Measurements from ENCODE around the gene KATNB1.

Gene KATNB1

GRCh38 chr16:57725554-57725953 lies 10.0 kb upstream of the KATNB1 start:
- no peak for TF ChIP-seq EZH2phosphoT487 (IDR thresholded peaks at IDR 0.05; ENCODE audit: low read length)
- no peak for TF ChIP-seq CTCF (IDR thresholded peaks at IDR 0.05; ENCODE audit: low read length)
- TF ChIP-seq EZH2 (optimal IDR thresholded peaks at IDR 0.05; ENCODE audit: low read depth, low read length): no peak
- no peak overlapping the region for H3K4me2 ChIP-seq (ENCODE audit: low read depth, low read length)

GRCh38 chr16:57725976-57726375 lies 9.6 kb upstream of the KATNB1 start:
- Histone ChIP-seq H3K27ac (ENCODE audit: low read length) (no peak overlapping the region), H3F3A (ENCODE audit: insufficient read depth, low read length) (no peaks in the 10 kb centered on the region)
- TF ChIP-seq EZH2 (optimal IDR thresholded peaks at IDR 0.05; ENCODE audit: low read depth, low read length): no peak
- no peak for TF ChIP-seq EZH2phosphoT487 (IDR thresholded peaks at IDR 0.05; ENCODE audit: low read length)
- TF ChIP-seq CTCF (IDR thresholded peaks at IDR 0.05; ENCODE audit: low read length): no peak

More at GRCh38 chr16:57725554-57725953, 10.0 kb upstream of the KATNB1 start:
- Histone ChIP-seq H3K4me3 (ENCODE audit: low read length) (no peak overlapping the region), H3K4me1 (ENCODE audit: low read length) (no peaks in the 10 kb centered on the region), H3K79me2 (ENCODE audit: low read length) (no peaks in the 10 kb centered on the region), H3F3A (ENCODE audit: insufficient read depth, low read length) (no peaks in the 10 kb centered on the region), H4K20me1 (ENCODE audit: insufficient read depth, low read length) (no peaks in the 10 kb centered on the region), H3K9me3 (replicated peaks; ENCODE audit: insufficient read depth, low read length) (no peaks in the 10 kb centered on the region), H3K27ac (ENCODE audit: low read length) (no peak overlapping the region), H3K9me2 (replicated peaks; ENCODE audit: insufficient read depth, low read length) (no peaks in the 10 kb centered on the region), H3K27me3 (replicated peaks; ENCODE audit: insufficient read depth, low read length) (peaks cover 17% of the 10 kb centered on the region; the same call in 1 of the 2 replicates), H3K9ac (ENCODE audit: low read length) (no peak overlapping the region), H3K36me3 (replicated peaks; ENCODE audit: insufficient read depth, low read length) (no peaks in the 10 kb centered on the region), H2AFZ (ENCODE audit: low read length) (no peak overlapping the region)
- no peak for DNase-seq

GRCh38 chr16:57726433-57726947 lies 9.1 kb upstream of the KATNB1 start:
- Histone ChIP-seq H3K9me3 (replicated peaks; ENCODE audit: insufficient read depth, low read length) (no peaks in the 10 kb centered on the region), H3K27me3 (replicated peaks; ENCODE audit: insufficient read depth, low read length) (peaks cover 17% of the 10 kb centered on the region; the same call in 1 of the 2 replicates), H3K9me2 (replicated peaks; ENCODE audit: insufficient read depth, low read length) (no peaks in the 10 kb centered on the region), H3K36me3 (replicated peaks; ENCODE audit: insufficient read depth, low read length) (no peaks in the 10 kb centered on the region), H2AFZ (ENCODE audit: low read length) (no peak overlapping the region), H3K4me3 (ENCODE audit: low read length) (no peak overlapping the region), H3K9ac (ENCODE audit: low read length) (no peak overlapping the region), H3K27ac (ENCODE audit: low read length) (no peak overlapping the region), H3K79me2 (ENCODE audit: low read length) (no peaks in the 10 kb centered on the region), H3F3A (ENCODE audit: insufficient read depth, low read length) (no peaks in the 10 kb centered on the region), H3K4me1 (ENCODE audit: low read length) (no peaks in the 10 kb centered on the region), H4K20me1 (ENCODE audit: insufficient read depth, low read length) (no peaks in the 10 kb centered on the region), H3K4me2 (ENCODE audit: low read depth, low read length) (no peak overlapping the region)
- DNase-seq: no peak
- no peak for TF ChIP-seq EZH2phosphoT487 (IDR thresholded peaks at IDR 0.05; ENCODE audit: low read length)
- no peak for TF ChIP-seq CTCF (IDR thresholded peaks at IDR 0.05; ENCODE audit: low read length)

More at GRCh38 chr16:57725976-57726375, 9.6 kb upstream of the KATNB1 start:
- Histone ChIP-seq H3K9me2 (replicated peaks; ENCODE audit: insufficient read depth, low read length) (no peaks in the 10 kb centered on the region), H3K27me3 (replicated peaks; ENCODE audit: insufficient read depth, low read length) (peaks cover 17% of the 10 kb centered on the region; the same call in 1 of the 2 replicates), H3K9ac (ENCODE audit: low read length) (no peak overlapping the region), H3K79me2 (ENCODE audit: low read length) (no peaks in the 10 kb centered on the region), H3K4me2 (ENCODE audit: low read depth, low read length) (no peak overlapping the region), H3K36me3 (replicated peaks; ENCODE audit: insufficient read depth, low read length) (no peaks in the 10 kb centered on the region), H4K20me1 (ENCODE audit: insufficient read depth, low read length) (no peaks in the 10 kb centered on the region), H3K4me3 (ENCODE audit: low read length) (no peak overlapping the region), H3K9me3 (replicated peaks; ENCODE audit: insufficient read depth, low read length) (no peaks in the 10 kb centered on the region), H3K4me1 (ENCODE audit: low read length) (no peaks in the 10 kb centered on the region), H2AFZ (ENCODE audit: low read length) (no peak overlapping the region)
- DNase-seq: no peak

Measured in MM.1S (cell line).